H1 (cell line): Measurements from ENCODE around the gene ZNF487. TPM values are rescaled to one million over a fixed set of nuclear protein-coding genes. Genes with fewer than 3 reads are reported as not detected.
A peak's percentile ranks its signal among the peaks of the same experiment; 100 is the strongest.

Experiments
- CTCF ChIA-PET: fragments of 300-600 bp; sonication (Branson Sonifier 250); formaldehyde crosslinking; loops from one replicate; lab custom pipeline; 2021; ENCODE audit not compliant: partially characterized antibody; lab: Charles Lee
- POLR2A ChIA-PET: fragments of 300-600 bp; sonication (Branson Sonifier 250); formaldehyde crosslinking; loops from one replicate; lab custom pipeline; 2021; ENCODE audit warnings: inconsistent platforms; ENCODE audit not compliant: partially characterized antibody; lab: Charles Lee
- DNase-seq, 2 experiments: peaks; one replicate each; pipeline versions ENCODE4 v3.0.0 to v3.0.0-alpha.2; 2010 to 2022; ENCODE audit warnings: low spot score in 2 of 2, low read depth in 1 of 2, mixed read lengths in 1 of 2
- FAIRE-seq: peaks from 2 replicates; lab custom pipeline; 2011; peaks lifted over from hg19 to GRCh38; lab: Jason Lieb, UNC
- H2AFZ ChIP-seq: 2 replicates; pipeline ENCODE4 v1.8.1; 2012; ENCODE audit warnings: low read length, inconsistent platforms
- H2AK5ac ChIP-seq: 2 replicates; pipeline ENCODE4 v1.6.1; 2013; ENCODE audit warnings: low read depth, low read length
- H2BK120ac ChIP-seq: replicated peaks from 2 replicates; pipeline ENCODE3; 2013; ENCODE audit warnings: low read depth, low read length, inconsistent platforms
- H2BK12ac ChIP-seq: 2 replicates; pipeline ENCODE4 v1.6.1; 2013; ENCODE audit warnings: low read depth, low read length
- H2BK15ac ChIP-seq: 2 replicates; pipeline ENCODE4 v1.6.1; 2013; ENCODE audit warnings: low read length
- H2BK20ac ChIP-seq: 2 replicates; pipeline ENCODE4 v1.6.1; 2013; ENCODE audit warnings: low read length
- H2BK5ac ChIP-seq: 2 replicates; pipeline ENCODE4 v1.6.1; 2013; ENCODE audit warnings: low read depth, low read length
- H3K14ac ChIP-seq: 2 replicates; pipeline ENCODE4 v1.6.1; 2013; ENCODE audit warnings: inconsistent platforms; ENCODE audit not compliant: insufficient read length
- H3K18ac ChIP-seq: 2 replicates; pipeline ENCODE4 v1.6.1; 2013; ENCODE audit warnings: low read length; ENCODE audit errors: extremely low read depth
- H3K23ac ChIP-seq: 2 replicates; pipeline ENCODE4 v1.6.1; 2013; ENCODE audit warnings: inconsistent platforms; ENCODE audit not compliant: insufficient read length
- H3K23me2 ChIP-seq: 2 replicates; pipeline ENCODE4 v1.6.1; 2013; ENCODE audit warnings: low read depth, low read length
- H3K27ac ChIP-seq: 2 replicates; pipeline ENCODE4 v1.6.1; 2011; ENCODE audit warnings: low read depth, low read length, inconsistent platforms
- H3K27me3 ChIP-seq, 4 experiments: replicated peaks in 1 of 4; 1 replicate in 1 of 4; 2 replicates in 3 of 4; pipeline versions ENCODE4 v1.6.1 to v1.8.1; 2011 to 2013; ENCODE audit warnings: low read length in 3 of 4, mild to moderate bottlenecking in 3 of 4, inconsistent platforms in 2 of 4, mixed read lengths in 2 of 4, moderate library complexity in 1 of 4; ENCODE audit not compliant: control insufficient read depth in 3 of 4, insufficient read depth in 3 of 4; ENCODE audit errors: extremely low read depth in 1 of 4
- H3K36me3 ChIP-seq, 4 experiments: 2 replicates each; pipeline versions ENCODE4 v1.6.1 to v1.8.1; 2011 to 2013; ENCODE audit warnings: mild to moderate bottlenecking in 4 of 4, low read length in 3 of 4, moderate library complexity in 2 of 4, control low read depth in 1 of 4, inconsistent platforms in 1 of 4; ENCODE audit not compliant: insufficient read depth in 4 of 4, control insufficient read depth in 2 of 4
- H3K4ac ChIP-seq: replicated peaks from 2 replicates; pipeline ENCODE3; 2013; ENCODE audit warnings: low read length, low read depth, mixed read lengths, inconsistent platforms; ENCODE audit not compliant: insufficient read length
- H3K4me1 ChIP-seq, 4 experiments: replicated peaks in 1 of 4; 1 replicate in 1 of 4; 2 replicates in 3 of 4; pipeline versions ENCODE4 v1.6.1 to v1.8.1; 2011 to 2013; ENCODE audit warnings: low read length in 3 of 4, inconsistent platforms in 2 of 4, mixed read lengths in 1 of 4; ENCODE audit not compliant: insufficient read depth in 4 of 4, control insufficient read depth in 3 of 4
- H3K4me2 ChIP-seq, 2 experiments: 2 replicates each; pipeline versions ENCODE4 v1.6.1 to v1.8.1; 2011 to 2013; ENCODE audit warnings: low read depth in 2 of 2, low read length in 2 of 2, control low read depth in 1 of 2, inconsistent platforms in 1 of 2, mild to moderate bottlenecking in 1 of 2; ENCODE audit not compliant: insufficient read depth in 1 of 2
- H3K4me3 ChIP-seq, 4 experiments: fragments of 200-600, 300-600 bp in 1 of 4; sonication (generic), shearing (Covaris generic), sonication (Bioruptor Twin) in 1 of 4; 2 replicates each; pipeline versions ENCODE4 v1.5.1 to v1.8.1; 2011 to 2016; ENCODE audit warnings: low read length in 4 of 4, low read depth in 3 of 4, control low read depth in 2 of 4, inconsistent platforms in 2 of 4, mild to moderate bottlenecking in 2 of 4, mixed read lengths in 1 of 4, moderate library complexity in 1 of 4; ENCODE audit not compliant: insufficient read depth in 2 of 4; ENCODE audit errors: extremely low read depth in 1 of 4
- H3K56ac ChIP-seq: replicated peaks from 2 replicates; pipeline ENCODE3; 2013; ENCODE audit warnings: low read depth, mild to moderate bottlenecking, mixed read lengths, low read length, inconsistent platforms; ENCODE audit not compliant: insufficient read length
- H3K79me1 ChIP-seq: 2 replicates; pipeline ENCODE4 v1.6.1; 2013; ENCODE audit warnings: low read depth, low read length, control low read depth
- H3K79me2 ChIP-seq, 2 experiments: 2 replicates each; pipeline versions ENCODE4 v1.6.1 to v1.8.1; 2012 to 2013; ENCODE audit warnings: low read length in 2 of 2, mild to moderate bottlenecking in 2 of 2, inconsistent platforms in 1 of 2; ENCODE audit not compliant: insufficient read depth in 2 of 2, control insufficient read depth in 1 of 2
- H3K9ac ChIP-seq, 4 experiments: replicated peaks in 1 of 4; 1 replicate in 1 of 4; 2 replicates in 3 of 4; pipeline versions ENCODE4 v1.6.1 to v1.8.1; 2011 to 2013; ENCODE audit warnings: low read depth in 3 of 4, low read length in 3 of 4, control low read depth in 2 of 4, mild to moderate bottlenecking in 2 of 4, moderate library complexity in 2 of 4, inconsistent platforms in 1 of 4; ENCODE audit errors: extremely low read depth in 1 of 4
- H3K9me3 ChIP-seq, 2 experiments: 2 replicates each; pipeline versions ENCODE4 v1.6.1 to v1.8.1; 2012 to 2013; ENCODE audit warnings: mild to moderate bottlenecking in 2 of 2, moderate library complexity in 2 of 2, control low read depth in 1 of 2, inconsistent platforms in 1 of 2, low read depth in 1 of 2, low read length in 1 of 2, mixed read lengths in 1 of 2; ENCODE audit not compliant: insufficient read depth in 2 of 2
- H4K20me1 ChIP-seq, 2 experiments: replicated peaks in 1 of 2; 2 replicates each; pipeline versions ENCODE3 to v1.8.1; 2011 to 2013; ENCODE audit warnings: inconsistent platforms in 2 of 2, low read length in 2 of 2, mild to moderate bottlenecking in 1 of 2; ENCODE audit not compliant: insufficient read depth in 2 of 2, control insufficient read depth in 1 of 2
- H4K5ac ChIP-seq: 2 replicates; pipeline ENCODE4 v1.6.1; 2013; ENCODE audit warnings: low read length, low read depth, mixed read lengths, inconsistent platforms; ENCODE audit not compliant: insufficient read length
- H4K8ac ChIP-seq: 2 replicates; pipeline ENCODE4 v1.8.0; 2013; ENCODE audit warnings: mild to moderate bottlenecking, moderate library complexity, low read length, inconsistent platforms; ENCODE audit not compliant: insufficient read depth; ENCODE audit errors: extremely low read depth
- H4K91ac ChIP-seq: replicated peaks from 2 replicates; pipeline ENCODE3; 2013; ENCODE audit warnings: low read length, mixed read lengths, inconsistent platforms; ENCODE audit not compliant: insufficient read length
- BCL11A ChIP-seq, 2 experiments: IDR thresholded peaks; one replicate each; pipeline ENCODE4 v1.6.1; 2011; ENCODE audit warnings: low read depth in 2 of 2, low read length in 2 of 2, mild to moderate bottlenecking in 2 of 2
- BRCA1 ChIP-seq: IDR thresholded peaks from 2 replicates; pipeline ENCODE4 v1.6.1; 2012; ENCODE audit warnings: low read depth, low read length, improper control_type of control experiment
- CBX8 ChIP-seq: fragments of 300-800, 300-1000 bp; sonication (generic); IDR thresholded peaks from 2 replicates; pipeline ENCODE4 v1.7.1; 2016; ENCODE audit warnings: low read depth, low read length, borderline replicate concordance
- CEBPB ChIP-seq: IDR thresholded peaks from 2 replicates; pipeline ENCODE4 v1.6.1; 2012; ENCODE audit warnings: low read depth, low read length
- CREB1 ChIP-seq: IDR thresholded peaks from 2 replicates; pipeline ENCODE4 v1.6.1; 2012; ENCODE audit warnings: inconsistent platforms
- EZH2 ChIP-seq: fragments of 200-600 bp; sonication (generic); IDR thresholded peaks from 2 replicates; pipeline ENCODE4 v1.7.1; 2012; ENCODE audit warnings: low read depth, mild to moderate bottlenecking, moderate library complexity, low read length, inconsistent platforms; ENCODE audit not compliant: severe bottlenecking
- KDM5A ChIP-seq: fragments of 200-600 bp; IDR thresholded peaks from 2 replicates; pipeline ENCODE4 v1.7.1; 2012; ENCODE audit warnings: mild to moderate bottlenecking, low read length, inconsistent platforms, mixed read lengths
- MAFK ChIP-seq: IDR thresholded peaks from 2 replicates; pipeline ENCODE4 v1.6.1; 2012; ENCODE audit warnings: low read depth, mild to moderate bottlenecking, improper control_type of control experiment, low read length
- RNF2 ChIP-seq: fragments of 200-900, 300-1000 bp; sonication (generic); IDR thresholded peaks from 2 replicates; pipeline ENCODE4 v1.7.1; 2016; ENCODE audit warnings: borderline replicate concordance, low read depth, mild to moderate bottlenecking, antibody characterized with exemption, low read length; ENCODE audit not compliant: poor library complexity, severe bottlenecking; ENCODE audit errors: missing control alignments
- SIRT6 ChIP-seq: IDR thresholded peaks from one replicate; pipeline ENCODE4 v1.7.1; 2012; ENCODE audit warnings: low read length, inconsistent platforms
- SP2 ChIP-seq: IDR thresholded peaks from 2 replicates; pipeline ENCODE4 v1.6.1; 2012; ENCODE audit warnings: mild to moderate bottlenecking, low read length, inconsistent platforms
- TAF7 ChIP-seq: optimal IDR thresholded peaks from 2 replicates; pipeline ENCODE3; 2011; ENCODE audit warnings: low read depth, mild to moderate bottlenecking, inconsistent platforms, low read length, moderate library complexity, borderline replicate concordance
- WGBS, 2 experiments: shearing (Covaris generic) in 1 of 2; methylation state at CpG; one replicate each; pipeline versions ENCODE4 v1.1.6 to v1.1.7; 2013 to 2015; ENCODE audit warnings: low lambda C conversion rate in 2 of 2, mixed read lengths in 2 of 2, inconsistent platforms in 1 of 2, low coverage in 1 of 2, missing lambda C conversion rate in 1 of 2; ENCODE audit not compliant: insufficient replicate concordance in 2 of 2, insufficient coverage in 1 of 2, insufficient read length in 1 of 2; ENCODE audit errors: extremely low coverage in 1 of 2, missing lambda C conversion rate in 1 of 2; 5-methylcytosine and 5-hydroxymethylcytosine counted together
- polyA plus RNA-seq, 7 experiments: library from polyadenylated mRNA; depleted of rRNA in 3 of 7; stranded (reverse) in 5 of 7; unstranded in 2 of 7; fragments of >200 nt in 5 of 7; fragments of 200-250 nt in 2 of 7; gene quantifications; 1 replicate in 5 of 7; 2 replicates in 1 of 7; 4 replicates in 1 of 7; pipeline versions ENCODE4 v1.2.1 to v1.2.3, GENCODE V29; 2011 to 2013; ENCODE audit warnings: missing spikeins in 2 of 7, mixed read lengths in 2 of 7
- total RNA-seq: library from RNA; stranded (reverse); fragmentation: NEBNext Ultra II Directional; extraction: Animal tissue kit (Norgen Biotek cat#: 25700); gene quantifications from 2 replicates; pipeline ENCODE4 v1.2.1, GENCODE V29; 2021

The ZNF487 gene
- total and polyA plus RNA-seq, 2 of the 8 experiments (the other 6 are each of a cell fraction or from before 2014, with no cell fraction given): 1.9 to 2.5 TPM

GRCh38 chr10:43407576-43408330 lies 29.2 kb upstream of the ZNF487 start:
- H4K20me1 ChIP-seq: peaks cover 9 to 14% of the 10 kb centered on the region in 2 experiments
- H3K14ac ChIP-seq: peak overlapping the region; percentile 23
- peak overlapping the region; percentile 99 for H3K27ac ChIP-seq
- no peak overlapping the region for H3K23ac ChIP-seq
- H3K4me1 ChIP-seq: peaks cover 0 to 9% (median 3%) of the 10 kb centered on the region in 4 experiments; a peak in 5 of 7 replicates
- POLR2A ChIA-PET: interaction anchor here (0.6 to 3.9 kb wide), 25 partner anchors 8 to 653 kb away, joined by 3 to 104 read pairs (median 5); partner anchors contain the start of gene ZNF487
- H2BK15ac ChIP-seq: no peak overlapping the region
- DNase-seq: peak in 1 of 2 experiments; percentile 71
- peak overlapping the region; percentile 87 for H2BK12ac ChIP-seq
- no peaks in the 10 kb centered on the region; a peak in 1 of 8 replicates for H3K36me3 ChIP-seq
- no peak overlapping the region for H2AFZ ChIP-seq
- H3K4me3 ChIP-seq: peak overlapping the region; percentile 61 to 97 (median 89)
- peaks cover 9% of the 10 kb centered on the region; the same call in 1 of the 2 replicates for H3K23me2 ChIP-seq
- H4K8ac ChIP-seq: peak overlapping the region; percentile 96; the same call in 1 of the 2 replicates
- 1% methylated on average over 48 of the region's 56 CpGs; no CpG with 5 or more reads in 1 of the 2 experiments for WGBS, 2 experiments
- peak overlapping the region; percentile 89 to 92 (median 90) for H3K9ac ChIP-seq
- H3K56ac ChIP-seq: peak overlapping the region; percentile 90
- no peaks in the 10 kb centered on the region for H3K27me3 ChIP-seq
- H3K18ac ChIP-seq: peak overlapping the region; percentile 60
- CTCF ChIA-PET: interaction anchor here (0.6 to 1.8 kb wide), 6 partner anchors 12 to 619 kb away, joined by 3 to 6 read pairs (median 4); partner anchors contain the start of gene ZNF32
- no peak overlapping the region for H2BK20ac ChIP-seq
- no peak overlapping the region; the same call in 1 of the 2 replicates for H2AK5ac ChIP-seq
- H3K79me1 ChIP-seq: no peaks in the 10 kb centered on the region
- no peaks in the 10 kb centered on the region for H3K9me3 ChIP-seq
- FAIRE-seq: no peak
- peak overlapping the region; percentile 74 for H4K91ac ChIP-seq
- peak overlapping the region; percentile 80 to 87 for H3K4me2 ChIP-seq
- peaks cover 47 to 57% of the 10 kb centered on the region in 2 experiments for H3K79me2 ChIP-seq
- H2BK120ac ChIP-seq: peak overlapping the region; percentile 54
- H2BK5ac ChIP-seq: peak overlapping the region; percentile 93
- peak overlapping the region; percentile 80 for H4K5ac ChIP-seq
- H3K4ac ChIP-seq: peak overlapping the region; percentile 99
- no peak for TF ChIP-seq EZH2
- TF ChIP-seq MAFK: no peak
- peak; percentile 42 for TF ChIP-seq TAF7
- peak; percentile 98 for TF ChIP-seq CEBPB
- TF ChIP-seq BRCA1: no peak
- TF ChIP-seq CBX8: no peak
- no peak for TF ChIP-seq RNF2
- TF ChIP-seq BCL11A (IDR thresholded peaks at IDR 0.05; ENCODE audit: low read depth in 2 of 2, low read length in 2 of 2): no peak
- no peak for TF ChIP-seq KDM5A
- TF ChIP-seq SIRT6: no peak
- TF ChIP-seq SP2: no peak
- no peak for TF ChIP-seq CREB1
